Measurements from ENCODE around the gene POLR2C.

GRCh38 chr16:57471852-57472664, 9.6 kb downstream of the POLR2C start:
- TF ChIP-seq CTCF (IDR thresholded peaks at IDR 0.05; ENCODE audit: insufficient read depth, low read depth, low read length), result no peak
- no peak for TF ChIP-seq EZH2 (IDR thresholded peaks at IDR 0.05; ENCODE audit: insufficient read depth, low read length)
